SK-N-SH treated with all-trans-retinoic acid at 6 μM for 48 hours (cell line): ENCODE measurements around the gene FAAH2.

Source experiments
- ARNTL ChIP-seq: fragments of 450-650 bp; formaldehyde crosslinking; IDR thresholded peaks from 2 replicates; pipeline ENCODE4 v1.5.0; 2020; ENCODE audit warnings: low read depth, mild to moderate bottlenecking, moderate library complexity, borderline replicate concordance
- ESRRG ChIP-seq: fragments of 250-450 bp; sonication (Bioruptor Pico); IDR thresholded peaks from 2 replicates; pipeline ENCODE4 v1.6.1; 2021; ENCODE audit warnings: mild to moderate bottlenecking
- ISL1 ChIP-seq: fragments of 250-450 bp; sonication (Bioruptor Pico); IDR thresholded peaks from 2 replicates; pipeline ENCODE4 v2.1.2; 2022; ENCODE audit warnings: mild to moderate bottlenecking, moderate library complexity
- OSR1 ChIP-seq: fragments of 250-450 bp; sonication (Bioruptor Pico); IDR thresholded peaks from 2 replicates; pipeline ENCODE4 v1.8.0; 2022; ENCODE audit warnings: moderate library complexity, mild to moderate bottlenecking, inconsistent platforms
- RARB ChIP-seq: fragments of 250-450 bp; sonication (Bioruptor Pico); IDR thresholded peaks from 2 replicates; pipeline ENCODE4 v1.8.0; 2021; ENCODE audit warnings: mild to moderate bottlenecking, moderate library complexity
- SNAI2 ChIP-seq: fragments of 250-450 bp; sonication (Bioruptor Pico); IDR thresholded peaks from 2 replicates; pipeline ENCODE4 v1.5.0; 2020; ENCODE audit warnings: mild to moderate bottlenecking, moderate library complexity
- TCF4 ChIP-seq: fragments of 250-450 bp; sonication (Bioruptor Pico); IDR thresholded peaks from 2 replicates; pipeline ENCODE4 v1.8.0; 2021; ENCODE audit warnings: mild to moderate bottlenecking, moderate library complexity, borderline replicate concordance
- TOX ChIP-seq: fragments of 250-450 bp; sonication (Bioruptor Pico); IDR thresholded peaks from 2 replicates; pipeline ENCODE4 v1.8.0; 2021; ENCODE audit warnings: mild to moderate bottlenecking, moderate library complexity, borderline replicate concordance
- ZC3H10 ChIP-seq: fragments of 250-450 bp; sonication (Bioruptor Pico); IDR thresholded peaks from 2 replicates; pipeline ENCODE4 v1.5.1; 2021; ENCODE audit warnings: mild to moderate bottlenecking, moderate library complexity
- ZFP3 ChIP-seq: fragments of 250-450 bp; sonication (Bioruptor Pico); IDR thresholded peaks from 2 replicates; pipeline ENCODE4 v1.5.0; 2020; ENCODE audit warnings: mild to moderate bottlenecking, moderate library complexity
- ZFP30 ChIP-seq: fragments of 450-650 bp; formaldehyde crosslinking; IDR thresholded peaks from 2 replicates; pipeline ENCODE4 v1.5.0; 2022; ENCODE audit warnings: mild to moderate bottlenecking, moderate library complexity
- ZNF565 ChIP-seq: fragments of 450-650 bp; formaldehyde crosslinking; conservative IDR thresholded peaks from 2 replicates; pipeline ENCODE4 v1.5.0; 2020; ENCODE audit warnings: low read depth, mild to moderate bottlenecking, moderate library complexity
- TF ChIP-seq, protein P1 (sequence below): fragments of 250-450 bp; sonication (Bioruptor Pico); IDR thresholded peaks from 2 replicates; pipeline ENCODE4 v1.8.0; 2020; ENCODE audit warnings: mild to moderate bottlenecking, moderate library complexity, borderline replicate concordance

DNA sequence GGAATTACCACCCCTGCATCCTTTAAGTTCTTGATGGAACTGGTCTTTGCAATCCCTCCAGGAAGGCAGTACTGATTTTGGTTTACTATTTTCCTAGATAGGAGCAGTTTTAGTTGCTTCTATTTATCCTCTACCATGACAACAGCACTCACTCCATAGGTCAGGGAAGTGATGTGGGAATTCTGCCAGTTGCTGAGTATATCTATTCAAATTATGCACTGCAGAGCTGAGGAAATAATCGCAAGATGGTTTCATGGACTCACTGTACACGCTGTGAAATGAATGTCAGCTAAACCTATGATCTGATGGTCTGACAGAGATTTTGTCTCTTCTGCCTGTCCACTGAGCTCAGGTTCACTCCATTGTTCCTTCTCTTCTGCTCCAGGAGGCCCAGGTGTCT is 135.8 kb downstream of the FAAH2 start:
- TF ChIP-seq, protein P1, sequence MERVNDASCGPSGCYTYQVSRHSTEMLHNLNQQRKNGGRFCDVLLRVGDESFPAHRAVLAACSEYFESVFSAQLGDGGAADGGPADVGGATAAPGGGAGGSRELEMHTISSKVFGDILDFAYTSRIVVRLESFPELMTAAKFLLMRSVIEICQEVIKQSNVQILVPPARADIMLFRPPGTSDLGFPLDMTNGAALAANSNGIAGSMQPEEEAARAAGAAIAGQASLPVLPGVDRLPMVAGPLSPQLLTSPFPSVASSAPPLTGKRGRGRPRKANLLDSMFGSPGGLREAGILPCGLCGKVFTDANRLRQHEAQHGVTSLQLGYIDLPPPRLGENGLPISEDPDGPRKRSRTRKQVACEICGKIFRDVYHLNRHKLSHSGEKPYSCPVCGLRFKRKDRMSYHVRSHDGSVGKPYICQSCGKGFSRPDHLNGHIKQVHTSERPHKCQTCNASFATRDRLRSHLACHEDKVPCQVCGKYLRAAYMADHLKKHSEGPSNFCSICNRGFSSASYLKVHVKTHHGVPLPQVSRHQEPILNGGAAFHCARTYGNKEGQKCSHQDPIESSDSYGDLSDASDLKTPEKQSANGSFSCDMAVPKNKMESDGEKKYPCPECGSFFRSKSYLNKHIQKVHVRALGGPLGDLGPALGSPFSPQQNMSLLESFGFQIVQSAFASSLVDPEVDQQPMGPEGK = no peak
- TF ChIP-seq ZFP3 (CRISPR knock-in tag) = no peak
- no peak for TF ChIP-seq RARB (CRISPR knock-in tag)
- no peak for TF ChIP-seq ESRRG (CRISPR knock-in tag)
- no peak for TF ChIP-seq ISL1 (CRISPR knock-in tag)
- no peak for TF ChIP-seq ZFP30 (CRISPR knock-in tag)
- TF ChIP-seq TOX (CRISPR knock-in tag) = no peak
- TF ChIP-seq OSR1 (CRISPR knock-in tag) = no peak
- no peak for TF ChIP-seq SNAI2
- TF ChIP-seq ZNF565 (CRISPR knock-in tag) = no peak
- no peak for TF ChIP-seq ARNTL (CRISPR knock-in tag)
- TF ChIP-seq ZC3H10 = no peak
- no peak for TF ChIP-seq TCF4 (CRISPR knock-in tag)
